Measurements from ENCODE around the gene PTPN13.

The PTPN13 gene

GRCh38 chr4:86593688-86594558, at the start of gene PTPN13:
Gene PTPN13 (plus strand): TSS chr4:86594315. CDS start chr4:86635257, 40,942 bp downstream.
- peak; percentile 53 to 65 for DNase-seq

- no peak for DNase-seq
Observed at GRCh38 chr4:86547140-86547539, 47.0 kb upstream of the PTPN13 start.

DNA sequence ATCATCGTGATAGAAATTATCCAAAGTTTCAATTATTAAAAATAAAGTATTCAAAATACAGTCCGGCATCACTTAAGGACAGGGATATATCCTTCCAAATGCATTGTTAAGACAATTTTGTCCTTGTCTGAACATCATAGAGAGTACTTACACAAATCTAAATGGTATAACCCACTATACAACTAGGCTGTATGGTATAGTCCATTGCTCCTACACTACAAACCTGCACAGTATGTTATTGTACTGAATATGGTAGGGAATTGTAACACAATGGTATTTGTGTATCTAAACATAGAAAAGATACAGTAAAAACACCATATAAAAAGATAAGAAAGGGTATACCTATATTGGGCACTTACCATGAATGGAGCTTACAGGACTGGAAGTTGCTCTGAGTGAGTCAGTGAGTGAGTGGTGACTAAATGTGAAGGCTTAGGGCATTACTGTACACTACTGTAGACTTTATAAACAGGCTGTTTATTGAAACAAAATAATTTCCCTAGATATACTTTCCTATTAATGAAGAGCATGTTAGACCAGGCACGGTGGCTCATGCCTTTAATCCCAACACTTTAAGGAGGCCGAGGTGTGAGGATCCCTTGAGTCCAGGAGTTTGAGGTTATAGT, 44.8 kb upstream of the PTPN13 start:
- DNase-seq = no peak

GRCh38 chr4:86551387-86551786, 42.7 kb upstream of the PTPN13 start:
- no peak for DNase-seq

DNA sequence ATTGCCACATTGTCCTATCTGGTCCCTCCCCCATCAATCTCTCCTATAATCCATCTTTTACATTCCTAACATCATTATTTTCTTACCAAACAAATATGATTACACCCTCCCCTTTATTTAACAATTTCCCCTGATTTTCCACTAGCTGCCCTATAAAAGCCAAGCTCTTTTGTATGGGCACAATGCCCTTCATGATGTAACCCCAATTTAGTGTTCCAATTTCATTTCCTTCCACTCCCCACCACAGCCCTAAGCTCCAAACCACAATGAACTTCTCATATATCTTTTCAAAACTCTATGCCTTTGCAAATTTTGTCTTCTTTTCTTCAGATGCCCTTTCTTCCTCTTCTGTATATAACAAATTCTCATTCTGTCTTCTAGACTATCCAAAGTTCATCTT, 39.5 kb upstream of the PTPN13 start:
- DNase-seq = no peak

- DNase-seq = no peak
Observed at GRCh38 chr4:86556791-86557415, 37.2 kb upstream of the PTPN13 start.

- no peak for DNase-seq
Observed at GRCh38 chr4:86557526-86557925, 36.6 kb upstream of the PTPN13 start.

DNA sequence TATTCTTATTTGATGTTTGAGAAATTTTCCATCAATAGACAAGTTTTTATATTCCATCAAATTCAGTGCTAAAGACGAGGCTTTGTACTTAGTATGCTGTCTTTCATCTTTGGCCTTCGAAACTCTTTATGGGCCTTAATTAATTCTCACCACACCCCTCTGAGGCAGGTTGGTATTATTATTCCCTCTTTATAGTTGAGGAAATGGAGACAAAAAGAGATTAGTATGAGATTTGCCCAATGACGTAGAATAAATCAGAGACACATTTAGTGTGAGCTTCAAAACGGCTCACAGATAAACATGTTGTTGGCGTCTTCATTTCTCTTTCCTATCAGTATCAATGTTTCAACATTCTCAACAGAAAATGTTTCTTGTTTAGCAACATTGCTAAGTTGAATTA, 35.9 kb upstream of the PTPN13 start:
- DNase-seq = no peak

- DNase-seq = no peak
Observed at GRCh38 chr4:86558797-86559196, 35.3 kb upstream of the PTPN13 start.

DNA sequence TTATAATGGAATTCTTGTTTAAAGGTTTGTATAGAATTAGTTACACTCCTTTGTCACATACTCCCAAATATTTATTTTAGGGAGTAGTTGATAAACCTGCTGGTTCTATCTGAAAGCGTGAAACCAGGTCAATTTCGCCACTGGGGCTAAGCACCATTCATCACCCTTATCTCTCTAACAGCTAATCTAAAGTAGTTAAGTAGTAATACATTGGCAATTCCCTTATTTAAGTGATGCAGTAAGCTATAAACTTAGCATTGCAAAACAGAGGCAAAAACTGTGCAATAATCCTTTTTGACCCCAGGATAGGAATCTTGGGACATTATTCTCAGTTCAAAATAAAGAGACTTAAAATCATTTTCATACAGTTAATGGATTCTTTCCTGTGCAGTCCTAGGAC, 33.7 kb upstream of the PTPN13 start:
- no peak for DNase-seq

- no peak for DNase-seq
Observed at GRCh38 chr4:86561256-86561655, 32.9 kb upstream of the PTPN13 start.

DNA sequence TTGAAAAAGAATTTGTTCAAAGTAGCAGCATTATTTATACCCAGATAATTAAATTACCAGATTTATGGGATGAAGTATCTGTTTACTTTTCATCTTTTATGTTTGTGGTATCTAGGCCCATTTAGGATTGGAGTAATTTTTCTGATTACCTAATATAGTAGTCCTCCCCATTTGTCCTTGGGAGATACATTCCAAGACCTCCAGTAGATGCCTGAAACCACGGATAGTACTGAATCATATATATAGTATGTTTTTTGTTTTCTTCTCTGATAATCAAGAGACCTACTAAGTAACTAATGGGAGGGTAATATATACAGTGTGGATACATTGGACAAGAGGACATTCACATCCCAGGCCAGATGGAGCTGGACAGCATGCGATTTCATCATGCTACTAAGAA, 30.7 kb upstream of the PTPN13 start:
- DNase-seq = no peak

- DNase-seq = no peak
Observed at GRCh38 chr4:86564795-86565194, 29.3 kb upstream of the PTPN13 start.

- DNase-seq = no peak
Observed at GRCh38 chr4:86565651-86566050, 28.5 kb upstream of the PTPN13 start.

- no peak for DNase-seq
Observed at GRCh38 chr4:86569103-86569870, 24.8 kb upstream of the PTPN13 start.

DNA sequence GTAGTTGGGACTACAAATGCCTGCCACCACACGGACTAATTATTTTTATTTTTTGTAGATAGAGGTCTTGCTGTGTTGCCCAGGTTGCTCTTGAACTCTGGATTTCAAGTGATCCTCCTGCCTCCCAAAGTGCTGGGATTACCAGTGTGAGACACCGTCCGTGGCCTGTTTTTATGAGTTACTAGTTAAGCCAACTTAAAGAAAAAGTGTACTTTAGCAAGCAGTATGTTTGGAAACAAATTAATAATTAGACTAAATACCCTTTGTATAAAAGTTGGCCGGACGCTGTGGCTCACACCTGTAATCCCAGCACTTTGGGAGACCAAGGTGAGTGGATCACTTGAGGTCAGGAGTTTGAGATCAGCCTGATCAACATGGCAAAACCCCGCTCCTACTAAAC, 14.2 kb upstream of the PTPN13 start:
- no peak for DNase-seq

DNA sequence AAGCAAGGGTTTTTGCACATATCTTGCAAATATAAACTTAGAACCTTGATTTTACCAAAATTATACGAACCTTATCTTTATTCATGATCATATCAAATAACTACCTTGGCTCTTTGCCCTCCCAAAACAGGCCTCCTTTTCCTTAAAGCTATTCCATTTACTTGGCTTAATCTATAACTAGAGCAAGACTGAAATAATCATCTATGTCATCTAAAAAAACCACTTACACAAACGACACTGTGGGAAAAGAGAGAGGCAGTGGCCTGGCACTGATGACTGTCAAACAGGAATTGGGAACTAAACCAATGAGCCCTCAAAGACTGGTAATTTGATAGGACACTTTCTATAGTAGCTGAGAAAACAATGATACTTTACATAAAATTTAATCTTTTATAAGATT, 11.7 kb upstream of the PTPN13 start:
- DNase-seq = no peak

DNA sequence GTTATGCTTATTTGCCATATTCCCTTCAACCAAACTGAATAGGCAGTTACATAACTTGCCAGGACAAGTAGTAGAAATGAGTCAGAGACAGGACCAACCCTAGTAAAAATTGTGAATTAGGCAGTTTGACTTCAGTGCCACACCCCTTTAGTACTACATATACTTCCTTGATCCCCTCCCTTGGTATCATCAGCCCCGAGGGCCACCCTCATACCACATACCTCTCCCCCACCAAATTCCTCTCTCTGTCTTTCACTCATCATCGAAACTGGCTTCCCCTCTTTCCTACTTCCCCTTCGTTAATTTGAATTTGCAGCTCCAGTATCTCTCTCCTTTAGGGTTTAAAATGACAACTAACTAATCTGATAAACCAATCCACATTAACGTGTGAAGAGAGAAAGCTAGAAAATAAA, 7.9 kb upstream of the PTPN13 start:
- DNase-seq = no peak

GRCh38 chr4:86586626-86587380, 7.3 kb upstream of the PTPN13 start:
- DNase-seq = no peak

- no peak for DNase-seq
Observed at GRCh38 chr4:86587381-86588140, 6.6 kb upstream of the PTPN13 start.

GRCh38 chr4:86592553-86593249, 1.4 kb upstream of the PTPN13 start:
- DNase-seq = no peak

Data from stimulated activated CD4-positive, alpha-beta T cell treated with anti-CD3 and anti-CD28 coated beads, Interleukin-2, amount 100 ng/mL, for 48 hours (primary cell).